HG02840 (cell line): ENCODE data around the gene IQCB1.
A peak's percentile ranks its signal among the peaks of the same experiment; 100 is the strongest.
"Not testable (repeated sequence)": the region's sequence is repeated elsewhere in the genome, so short reads cannot be mapped to it uniquely, and the experiment has no call there.

Experiments used
- ATAC-seq: cut with Tn5 transposase; IDR thresholded peaks from one replicate; pipeline ENCODE4 v1.9.1; 2021; ENCODE audit warnings: mild to moderate bottlenecking, moderate library complexity, moderate number of reproducible peaks; ENCODE audit not compliant: unreplicated experiment, low FRiP score

The IQCB1 gene

GRCh38 chr3:121834671-121835464, at the start of gene IQCB1, which contains the start of gene EAF2:
Gene IQCB1 (minus strand): TSS chr3:121835060. CDS start chr3:121828960, 6,100 bp downstream.
Gene EAF2 (plus strand): TSS chr3:121835209. CDS start chr3:121835286, 77 bp downstream.
- peak; percentile 98 for ATAC-seq

DNA sequence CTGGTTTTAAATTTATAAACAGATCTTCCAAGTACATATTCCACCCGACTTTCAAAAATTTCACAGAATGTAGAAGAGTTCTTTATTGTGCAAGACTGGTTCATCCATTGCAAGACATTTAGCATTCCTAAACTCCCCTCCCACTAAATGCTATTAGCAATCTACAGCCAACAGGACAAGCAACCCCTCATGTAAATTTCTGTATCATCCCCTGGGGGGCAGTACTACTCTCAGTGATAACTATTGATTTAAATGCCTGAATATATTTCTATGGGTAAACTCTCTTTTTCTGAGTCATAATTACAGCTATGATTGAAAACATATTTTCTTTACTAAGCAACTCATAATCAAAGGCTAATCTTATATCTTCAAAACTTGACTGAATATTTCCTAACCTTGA, 48.6 kb upstream of the IQCB1 start:
- ATAC-seq: no peak

DNA sequence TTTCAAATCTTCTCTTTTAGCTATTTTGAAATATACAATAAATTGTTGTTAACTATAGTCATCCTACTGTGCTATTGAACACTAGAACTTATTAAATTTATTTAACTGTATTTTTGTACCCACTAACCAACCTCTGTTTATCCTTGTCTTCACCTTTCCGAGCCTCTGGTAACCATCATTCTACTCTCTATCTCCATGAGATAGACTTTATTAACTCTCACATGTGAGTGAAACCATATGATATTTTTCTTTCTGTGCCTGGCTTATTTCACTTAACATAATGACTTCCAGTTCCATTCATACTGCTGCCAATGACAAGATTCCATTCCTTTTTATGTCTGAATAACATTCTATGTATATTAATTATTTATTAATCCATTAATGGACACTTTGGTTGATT, 43.6 kb upstream of the IQCB1 start:
- no peak for ATAC-seq

DNA sequence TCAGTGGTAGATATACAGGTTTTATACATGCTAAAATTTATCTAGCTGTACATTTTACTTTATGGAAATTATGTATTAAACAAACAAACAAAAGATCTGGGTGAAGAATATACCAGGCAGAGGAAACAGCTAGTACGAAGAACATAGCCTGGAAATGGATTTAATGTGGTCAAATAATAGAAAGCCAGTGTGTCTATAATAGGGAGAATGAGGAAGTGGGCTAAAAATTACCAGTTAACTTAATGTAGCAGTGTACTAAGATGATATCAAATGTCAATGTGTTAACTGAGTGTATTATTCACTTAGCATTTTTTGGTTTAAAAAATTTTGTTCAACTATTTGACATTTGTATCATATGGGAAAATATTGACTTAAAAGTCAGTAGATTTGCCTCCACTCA, 36.6 kb upstream of the IQCB1 start:
- ATAC-seq: no peak

DNA sequence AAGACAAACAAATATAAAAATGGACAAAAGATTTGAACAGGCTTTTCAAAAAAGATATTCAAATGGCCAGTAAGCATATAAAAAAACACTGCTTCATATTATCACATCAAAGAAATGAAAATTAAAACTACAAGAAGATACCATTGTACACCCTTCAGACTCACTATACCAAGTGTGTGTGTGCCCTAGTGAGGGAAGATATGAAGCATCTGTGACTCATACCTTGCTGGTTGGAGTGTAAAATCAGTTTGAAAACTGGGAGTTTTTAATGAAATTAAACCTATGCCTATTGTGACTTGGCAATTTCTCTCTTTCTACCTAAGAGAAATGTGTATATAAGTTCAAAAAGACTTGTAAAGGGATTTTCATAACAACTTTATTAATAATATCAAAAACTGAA, 35.9 kb upstream of the IQCB1 start:
- ATAC-seq: no peak

GRCh38 chr3:121869736-121870135, 34.9 kb upstream of the IQCB1 start:
- no peak for ATAC-seq

GRCh38 chr3:121863801-121864200, 28.9 kb upstream of the IQCB1 start:
- ATAC-seq: no peak

GRCh38 chr3:121863247-121863646, 28.4 kb upstream of the IQCB1 start:
- ATAC-seq: not testable (repeated sequence)

DNA sequence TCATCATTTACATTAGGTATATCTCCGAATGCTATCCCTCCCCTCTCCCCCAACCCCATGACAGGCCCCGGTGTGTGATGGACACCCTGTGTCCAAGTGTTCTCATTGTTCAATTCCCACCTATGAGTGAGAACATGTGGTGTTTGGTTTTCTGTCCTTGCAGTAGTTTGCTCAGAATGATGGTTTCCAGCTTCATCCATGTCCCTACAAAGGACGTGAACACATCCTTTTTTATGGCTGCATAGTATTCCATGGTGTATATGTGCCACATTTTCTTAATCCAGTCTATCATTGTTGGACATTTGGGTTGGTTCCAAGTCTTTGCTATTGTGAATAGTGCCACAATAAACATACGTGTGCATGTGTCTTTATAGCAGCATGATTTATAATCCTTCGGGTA, 22.9 kb upstream of the IQCB1 start:
- ATAC-seq: not testable (repeated sequence)

DNA sequence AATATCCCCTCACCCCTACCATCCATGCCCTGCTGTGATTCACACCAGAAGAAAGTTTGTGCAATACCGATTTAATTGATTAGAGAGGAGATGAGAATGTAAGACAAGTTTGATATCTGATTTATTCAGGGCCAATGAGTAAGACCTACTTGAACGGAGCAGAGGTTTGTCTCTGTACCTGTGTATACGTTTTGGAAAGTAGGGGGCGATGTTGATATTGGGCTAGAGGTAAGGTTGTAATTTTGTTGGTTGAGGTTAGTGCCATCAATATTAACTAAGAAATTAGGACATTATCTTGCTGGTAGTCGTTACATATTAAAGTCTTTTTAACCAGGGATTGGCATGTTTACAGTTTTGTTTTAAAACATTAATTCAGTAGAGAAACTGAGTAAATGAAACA, 20.7 kb upstream of the IQCB1 start:
- no peak for ATAC-seq

- ATAC-seq: no peak
These were observed 17.4 kb upstream of the IQCB1 start for GRCh38 chr3:121852256-121852655.

GRCh38 chr3:121844892-121845291, 10.0 kb upstream of the IQCB1 start:
- ATAC-seq: no peak

GRCh38 chr3:121839962-121840361, 5.1 kb upstream of the IQCB1 start:
- ATAC-seq: no peak

DNA sequence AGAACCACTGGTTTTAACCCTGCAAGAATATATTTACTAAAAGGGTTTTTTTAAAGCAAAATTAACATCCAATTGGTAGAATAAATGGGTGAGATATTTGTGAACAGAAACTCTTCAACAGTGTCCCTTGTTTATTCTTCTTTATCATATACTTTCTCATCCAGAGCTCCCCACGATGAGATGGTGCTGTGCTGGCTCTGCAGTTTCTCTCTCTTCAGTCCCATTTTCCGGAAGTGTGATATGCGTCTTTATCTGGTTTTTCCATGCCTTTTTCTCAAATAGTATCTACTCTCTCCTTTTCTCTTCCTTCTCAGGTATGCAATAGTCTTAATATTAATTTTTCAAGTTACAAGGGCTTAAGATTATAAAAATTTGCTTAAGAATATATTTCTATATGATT, 1.6 kb upstream of the IQCB1 start:
- ATAC-seq: no peak

DNA sequence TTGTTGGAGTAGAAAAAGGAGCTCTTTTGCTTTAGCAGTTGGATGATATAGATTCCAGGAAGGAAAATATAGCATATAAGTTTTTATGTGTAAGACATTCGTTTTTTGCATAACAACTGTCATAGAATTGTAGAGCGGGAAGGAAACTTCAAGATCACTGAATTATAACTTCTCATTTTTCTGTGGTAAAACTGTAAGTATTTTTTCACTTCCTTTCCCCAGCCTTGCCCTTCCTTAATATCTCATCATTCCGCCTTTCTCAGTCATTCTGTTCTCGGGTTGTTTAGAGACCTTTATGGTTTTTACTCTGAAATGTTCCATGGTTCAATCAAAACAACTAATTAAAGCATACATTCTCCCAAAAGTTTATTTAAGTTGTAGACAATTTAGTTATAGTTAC, 1.2 kb upstream of the IQCB1 start:
- no peak for ATAC-seq

DNA sequence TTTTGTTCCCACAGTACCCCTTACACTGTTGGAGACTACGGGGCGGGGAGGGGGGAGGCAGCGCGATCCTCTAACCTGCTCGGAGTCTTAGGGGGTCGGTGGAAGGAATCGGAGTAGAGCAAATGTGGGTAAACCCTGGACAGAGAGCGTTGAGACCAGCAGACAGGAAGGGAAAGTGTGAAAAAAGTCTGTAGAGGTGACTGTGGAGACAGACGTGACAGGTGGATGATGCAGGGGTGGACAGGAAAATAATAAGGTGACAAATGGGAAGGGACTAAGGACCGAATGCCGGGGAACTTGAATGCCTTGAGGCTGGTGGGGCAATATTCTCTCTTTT, 573 bp upstream of the IQCB1 start:
- peak; percentile 31 for ATAC-seq

DNA sequence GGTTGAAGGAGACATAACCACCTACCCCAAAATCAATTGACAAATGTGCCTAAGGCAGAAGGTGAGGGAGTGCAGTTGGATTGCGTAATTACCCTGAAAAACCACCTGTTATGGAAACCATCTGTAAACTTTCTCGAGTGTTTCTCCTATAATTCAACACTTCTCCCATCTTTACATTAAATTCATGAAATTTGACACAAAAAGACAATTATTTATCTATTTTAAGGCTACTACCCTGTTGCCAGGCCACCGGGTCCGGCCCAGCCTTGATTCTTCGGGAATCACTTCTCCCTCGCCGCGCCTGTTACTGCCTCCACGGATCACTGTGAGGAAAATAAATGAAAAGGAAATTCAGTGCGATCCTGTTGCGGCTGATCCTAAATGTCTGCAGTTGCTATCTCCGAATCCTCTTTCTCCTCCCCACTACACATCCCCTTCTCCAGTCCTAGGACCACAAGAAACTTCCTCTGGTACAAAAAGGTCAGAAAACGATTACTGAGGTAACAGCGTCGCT, 646 bp downstream of the IQCB1 start:
- no peak for ATAC-seq

DNA sequence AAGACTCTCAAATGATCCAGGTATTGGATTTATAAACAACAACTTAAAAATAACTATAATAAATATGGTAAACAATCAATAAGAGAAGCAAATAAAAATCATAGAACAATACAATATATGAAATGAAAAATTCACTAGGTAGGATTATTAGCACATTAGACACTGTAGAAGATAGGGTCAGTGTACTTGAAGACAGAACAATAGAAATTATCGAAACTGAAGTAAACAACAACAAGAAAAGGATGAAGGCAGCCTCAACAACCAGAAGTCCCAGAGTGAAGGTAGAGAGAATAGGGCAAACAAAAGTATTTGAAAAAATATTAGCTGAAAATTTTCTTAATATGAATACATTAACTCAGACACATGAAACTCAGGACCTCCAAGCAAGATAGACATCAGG, 11.9 kb downstream of the IQCB1 start:
- ATAC-seq: no peak

DNA sequence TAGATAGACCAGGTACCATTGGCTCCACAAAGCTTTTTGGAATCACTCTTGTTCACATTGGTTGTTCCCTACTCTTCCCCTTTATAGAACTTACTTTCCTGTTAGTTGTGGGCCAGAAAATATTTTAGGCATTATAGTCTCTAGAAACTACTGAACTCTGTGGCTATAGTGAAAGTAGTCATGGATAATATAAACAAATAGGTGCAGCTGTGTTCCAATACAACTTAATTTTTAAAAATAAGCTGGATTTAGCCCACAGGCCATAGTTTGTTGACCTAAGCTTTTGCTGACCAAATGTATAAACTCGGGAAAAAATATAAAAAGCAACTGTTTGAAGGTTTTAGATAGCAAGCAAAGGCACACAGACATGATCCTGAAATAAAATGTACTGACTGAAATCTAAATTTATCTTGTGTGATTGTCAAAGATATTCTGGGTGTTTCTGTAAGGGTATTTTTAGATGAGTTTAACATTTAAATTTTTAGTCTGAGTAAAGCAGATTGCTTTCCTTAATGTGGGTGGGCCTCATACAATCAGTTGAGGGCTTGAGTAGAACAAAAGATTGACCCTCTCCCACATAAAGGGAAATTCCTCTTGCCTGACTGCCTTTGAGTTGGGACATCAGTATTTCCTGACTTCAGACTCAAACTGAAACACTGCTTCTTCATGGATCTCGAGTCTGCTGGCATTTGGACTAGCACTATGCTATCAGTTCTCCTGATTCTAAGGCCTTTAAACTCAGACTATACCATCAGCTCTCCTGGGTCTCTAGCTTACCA, 13.2 kb downstream of the IQCB1 start:
- ATAC-seq: no peak

DNA sequence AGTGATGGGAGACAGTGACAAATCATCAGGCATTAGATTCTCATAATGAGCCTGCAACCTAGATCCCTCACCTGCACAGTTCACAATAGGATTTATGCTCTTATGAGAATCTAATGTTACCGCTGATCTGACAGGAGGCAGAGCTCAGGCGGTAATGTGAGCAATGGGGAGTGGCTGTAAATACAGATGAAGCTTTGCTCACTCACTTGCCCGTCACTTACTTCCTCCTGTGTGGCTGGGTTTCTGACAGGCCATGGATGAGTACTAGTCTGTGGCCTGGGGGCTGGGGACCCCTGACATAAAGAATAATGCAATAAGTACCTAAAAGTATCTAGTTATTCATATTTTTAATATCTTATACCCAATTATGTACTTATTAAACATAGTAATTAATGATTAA, 15.6 kb downstream of the IQCB1 start:
- no peak for ATAC-seq

GRCh38 chr3:121818578-121818977, 16.3 kb downstream of the IQCB1 start:
- ATAC-seq: no peak

- no peak for ATAC-seq
These were observed 17.1 kb downstream of the IQCB1 start for GRCh38 chr3:121817753-121818152.
